ENCODE measurements around the gene MOB3B.
"Not testable (repeated sequence)": the region's sequence is repeated elsewhere in the genome, so short reads cannot be mapped to it uniquely, and the experiment has no call there.

MOB3B gene

GRCh38 chr9:27518006-27518405 is 11.6 kb downstream of the MOB3B start:
- DNase-seq (ENCODE audit: low spot score): no peak

- DNase-seq (ENCODE audit: low spot score): no peak
Measured at GRCh38 chr9:27514551-27514950, 15.1 kb downstream of the MOB3B start.

- no peak for DNase-seq (ENCODE audit: low spot score)
Measured at GRCh38 chr9:27511771-27512170, 17.8 kb downstream of the MOB3B start.

GRCh38 chr9:27510780-27511179 is 18.8 kb downstream of the MOB3B start:
- no peak for DNase-seq (ENCODE audit: low spot score)

- DNase-seq (ENCODE audit: low spot score): no peak
Measured at GRCh38 chr9:27506981-27507380, 22.6 kb downstream of the MOB3B start.

- no peak for DNase-seq (ENCODE audit: low spot score)
Measured at GRCh38 chr9:27505744-27506161, 23.9 kb downstream of the MOB3B start.

GRCh38 chr9:27504259-27504658 is 25.4 kb downstream of the MOB3B start:
- DNase-seq (ENCODE audit: low spot score): peak; percentile 27

GRCh38 chr9:27503623-27504022 is 26.0 kb downstream of the MOB3B start:
- no peak for DNase-seq (ENCODE audit: low spot score)

GRCh38 chr9:27500902-27501301 is 28.7 kb downstream of the MOB3B start:
- not testable (repeated sequence) for DNase-seq (ENCODE audit: low spot score)

GRCh38 chr9:27499451-27499850 is 30.2 kb downstream of the MOB3B start:
- peak; percentile 69 for DNase-seq (ENCODE audit: low spot score)

GRCh38 chr9:27497883-27498417 is 31.7 kb downstream of the MOB3B start:
- no peak for DNase-seq (ENCODE audit: low spot score)

- no peak for DNase-seq (ENCODE audit: low spot score)
Measured at GRCh38 chr9:27496135-27496504, 33.5 kb downstream of the MOB3B start.

GRCh38 chr9:27495480-27496134 is 34.0 kb downstream of the MOB3B start:
- no peak for DNase-seq (ENCODE audit: low spot score)

- DNase-seq (ENCODE audit: low spot score): no peak
Measured at GRCh38 chr9:27491154-27491553, 38.5 kb downstream of the MOB3B start.

GRCh38 chr9:27489087-27489876 is 40.3 kb downstream of the MOB3B start:
- no peak for DNase-seq (ENCODE audit: low spot score)

GRCh38 chr9:27487927-27488326 is 41.7 kb downstream of the MOB3B start:
- DNase-seq (ENCODE audit: low spot score): no peak

- DNase-seq (ENCODE audit: low spot score): no peak
Measured at GRCh38 chr9:27487128-27487640, 42.4 kb downstream of the MOB3B start.

- DNase-seq (ENCODE audit: low spot score): peak; percentile 25
Measured at GRCh38 chr9:27485158-27485557, 44.5 kb downstream of the MOB3B start.

GRCh38 chr9:27483576-27483975 is 46.0 kb downstream of the MOB3B start:
- DNase-seq (ENCODE audit: low spot score): no peak

- DNase-seq (ENCODE audit: low spot score): no peak
Measured at GRCh38 chr9:27482709-27483108, 46.9 kb downstream of the MOB3B start.

- DNase-seq (ENCODE audit: low spot score): no peak
Measured at GRCh38 chr9:27478322-27478721, 51.3 kb downstream of the MOB3B start.

- no peak for DNase-seq (ENCODE audit: low spot score)
Measured at GRCh38 chr9:27476870-27477515, 52.6 kb downstream of the MOB3B start.

Measured in activated CD4-positive, alpha-beta T cell treated with anti-CD3 and anti-CD28 coated beads, Interleukin-2, Interleukin-4, amounts not matched to agents 100 ng/mL and 50 ng/mL, durations not matched to agents 16 hours and 8 hours (primary cell).